Measurements from ENCODE around the gene ALDH1B1. TPM values are rescaled to one million over a fixed set of nuclear protein-coding genes. Genes with fewer than 3 reads are reported as not detected.

Gene ALDH1B1
- total RNA-seq, 1 donor from 2014 or later: 10.5 TPM

GRCh38 chr9:38371495-38371894 is 21.0 kb upstream of the ALDH1B1 start:
- no peaks in the 10 kb centered on the region for H3K4me1 Mint-ChIP-seq (ENCODE audit: unreplicated experiment)
- DNase-seq (ENCODE audit: extremely low spot score, unreplicated experiment): no peak

GRCh38 chr9:38372762-38373619 is 19.5 kb upstream of the ALDH1B1 start:
- Mint-ChIP-seq H3K36me3 (ENCODE audit: unreplicated experiment) (no peaks in the 10 kb centered on the region), H3K4me3 (ENCODE audit: unreplicated experiment) (no peak overlapping the region), H3K4me1 (ENCODE audit: unreplicated experiment) (no peaks in the 10 kb centered on the region), H3K27ac (ENCODE audit: unreplicated experiment) (no peak overlapping the region), H3K27me3 (ENCODE audit: unreplicated experiment) (peaks cover 26% of the 10 kb centered on the region), H3K9me3 (ENCODE audit: unreplicated experiment) (no peaks in the 10 kb centered on the region)
- no peak for TF ChIP-seq CTCF (IDR thresholded peaks at IDR 0.05)
- no peak for DNase-seq (ENCODE audit: extremely low spot score, unreplicated experiment)

More at GRCh38 chr9:38371495-38371894, 21.0 kb upstream of the ALDH1B1 start:
- TF ChIP-seq CTCF (IDR thresholded peaks at IDR 0.05): no peak
- Mint-ChIP-seq H3K9me3 (ENCODE audit: unreplicated experiment) (no peaks in the 10 kb centered on the region), H3K36me3 (ENCODE audit: unreplicated experiment) (no peaks in the 10 kb centered on the region), H3K4me3 (ENCODE audit: unreplicated experiment) (no peak overlapping the region), H3K27me3 (ENCODE audit: unreplicated experiment) (peaks cover 26% of the 10 kb centered on the region), H3K27ac (ENCODE audit: unreplicated experiment) (no peak overlapping the region)

DNA sequence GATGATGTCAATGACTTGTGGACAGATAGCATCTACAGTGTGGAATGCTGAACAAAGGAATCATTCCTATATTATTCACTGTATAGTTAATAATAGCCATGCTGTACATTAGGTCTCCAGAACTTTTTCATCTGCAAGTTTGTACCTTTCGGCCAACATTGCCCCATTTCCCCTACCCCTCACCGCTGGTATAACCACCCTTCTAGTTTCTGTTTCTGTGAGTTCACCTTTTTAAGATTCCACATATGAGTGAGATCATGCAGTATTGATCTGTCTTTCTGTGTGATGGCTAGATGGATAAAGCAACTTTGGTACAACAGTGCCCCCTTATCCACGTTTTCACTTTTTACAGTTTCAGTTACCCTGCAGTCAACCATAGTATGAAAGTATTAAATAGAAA is 18.8 kb upstream of the ALDH1B1 start:
- DNase-seq (ENCODE audit: extremely low spot score, unreplicated experiment): no peak
- H3K4me1 Mint-ChIP-seq (ENCODE audit: unreplicated experiment): no peaks in the 10 kb centered on the region
- H3K4me3 Mint-ChIP-seq (ENCODE audit: unreplicated experiment): no peak overlapping the region
- no peaks in the 10 kb centered on the region for H3K9me3 Mint-ChIP-seq (ENCODE audit: unreplicated experiment)
- H3K27ac Mint-ChIP-seq (ENCODE audit: unreplicated experiment): no peak overlapping the region
- TF ChIP-seq CTCF (IDR thresholded peaks at IDR 0.05): no peak
- peaks cover 26% of the 10 kb centered on the region for H3K27me3 Mint-ChIP-seq (ENCODE audit: unreplicated experiment)
- no peaks in the 10 kb centered on the region for H3K36me3 Mint-ChIP-seq (ENCODE audit: unreplicated experiment)

DNA sequence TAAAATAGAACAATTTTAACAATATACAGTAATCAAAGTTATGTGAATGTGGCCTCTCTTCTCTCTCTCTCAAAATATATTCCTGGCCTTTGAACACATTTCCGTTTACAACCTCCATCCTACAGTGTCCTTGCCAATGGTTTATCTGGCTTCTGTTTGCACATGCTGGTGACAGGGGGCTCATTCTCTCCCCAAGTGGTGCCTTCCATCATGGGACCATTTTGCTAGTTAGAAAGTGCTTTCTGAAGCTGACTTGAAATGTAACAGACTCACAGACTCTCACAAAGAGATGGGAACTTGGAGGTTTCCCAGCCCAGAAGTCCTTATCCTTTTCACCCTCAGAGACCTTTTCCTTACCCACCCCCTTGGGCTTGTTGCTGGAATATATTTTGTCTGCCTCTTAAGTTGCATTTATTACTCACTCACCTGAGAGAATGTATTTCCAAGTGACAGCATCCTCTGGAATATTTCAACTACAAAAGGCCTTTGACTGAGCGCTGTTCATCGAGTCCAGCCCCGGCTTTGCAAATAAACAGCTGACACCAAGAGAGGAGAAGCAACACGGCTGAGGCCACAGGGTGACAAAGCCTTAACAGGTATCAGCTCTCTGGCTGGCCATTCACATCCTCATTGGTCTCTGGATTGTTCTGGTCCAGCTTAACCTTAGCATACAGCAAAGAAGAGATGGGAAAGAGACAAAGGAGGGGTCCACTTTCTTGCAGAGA is 17.5 kb upstream of the ALDH1B1 start:
- peaks cover 26% of the 10 kb centered on the region for H3K27me3 Mint-ChIP-seq (ENCODE audit: unreplicated experiment)
- no peak overlapping the region for H3K27ac Mint-ChIP-seq (ENCODE audit: unreplicated experiment)
- no peaks in the 10 kb centered on the region for H3K4me1 Mint-ChIP-seq (ENCODE audit: unreplicated experiment)
- H3K36me3 Mint-ChIP-seq (ENCODE audit: unreplicated experiment): no peaks in the 10 kb centered on the region
- no peak for DNase-seq (ENCODE audit: extremely low spot score, unreplicated experiment)
- H3K9me3 Mint-ChIP-seq (ENCODE audit: unreplicated experiment): no peaks in the 10 kb centered on the region
- H3K4me3 Mint-ChIP-seq (ENCODE audit: unreplicated experiment): no peak overlapping the region
- no peak for TF ChIP-seq CTCF (IDR thresholded peaks at IDR 0.05)

- Mint-ChIP-seq H3K27ac (ENCODE audit: unreplicated experiment) (no peak overlapping the region), H3K4me3 (ENCODE audit: unreplicated experiment) (no peak overlapping the region), H3K36me3 (ENCODE audit: unreplicated experiment) (no peaks in the 10 kb centered on the region), H3K27me3 (ENCODE audit: unreplicated experiment) (peaks cover 26% of the 10 kb centered on the region), H3K4me1 (ENCODE audit: unreplicated experiment) (no peaks in the 10 kb centered on the region), H3K9me3 (ENCODE audit: unreplicated experiment) (no peaks in the 10 kb centered on the region)
- no peak for TF ChIP-seq CTCF (IDR thresholded peaks at IDR 0.05)
- no peak for DNase-seq (ENCODE audit: extremely low spot score, unreplicated experiment)
Observed at GRCh38 chr9:38375572-38375963, 16.9 kb upstream of the ALDH1B1 start.
